ENCODE measurements around the gene TRIM45.

TRIM45 gene

GRCh38 chr1:117087686-117088085 lies 33.9 kb downstream of the TRIM45 start:
- TF ChIP-seq CTCF (IDR thresholded peaks at IDR 0.05; ENCODE audit: extremely low read depth, insufficient read depth, missing control alignments): no peak
- no peak for DNase-seq (ENCODE audit: low spot score)
- in situ Hi-C loops (cut with MboI; ENCODE audit: low pct_unique_long_range_greater_than_20kb, low sequenced_read_pairs, unreplicated experiment): no loop called here

GRCh38 chr1:117084231-117084630 lies 37.3 kb downstream of the TRIM45 start:
- in situ Hi-C loops (cut with MboI; ENCODE audit: low pct_unique_long_range_greater_than_20kb, low sequenced_read_pairs, unreplicated experiment): no loop called here
- DNase-seq (ENCODE audit: low spot score): no peak
- TF ChIP-seq CTCF (IDR thresholded peaks at IDR 0.05; ENCODE audit: extremely low read depth, insufficient read depth, missing control alignments): no peak

GRCh38 chr1:117079737-117080136 lies 41.8 kb downstream of the TRIM45 start:
- in situ Hi-C loops (cut with MboI; ENCODE audit: low pct_unique_long_range_greater_than_20kb, low sequenced_read_pairs, unreplicated experiment): no loop called here
- TF ChIP-seq CTCF (IDR thresholded peaks at IDR 0.05; ENCODE audit: extremely low read depth, insufficient read depth, missing control alignments): no peak
- DNase-seq (ENCODE audit: low spot score): no peak

GRCh38 chr1:117077267-117077666 lies 44.3 kb downstream of the TRIM45 start:
- no peak for TF ChIP-seq CTCF (IDR thresholded peaks at IDR 0.05; ENCODE audit: extremely low read depth, insufficient read depth, missing control alignments)
- DNase-seq (ENCODE audit: low spot score): no peak
- in situ Hi-C loops (cut with MboI; ENCODE audit: low pct_unique_long_range_greater_than_20kb, low sequenced_read_pairs, unreplicated experiment): no loop called here

GRCh38 chr1:117076648-117077047 lies 44.9 kb downstream of the TRIM45 start:
- in situ Hi-C loops (cut with MboI; ENCODE audit: low pct_unique_long_range_greater_than_20kb, low sequenced_read_pairs, unreplicated experiment): no loop called here
- TF ChIP-seq CTCF (IDR thresholded peaks at IDR 0.05; ENCODE audit: extremely low read depth, insufficient read depth, missing control alignments): no peak
- no peak for DNase-seq (ENCODE audit: low spot score)

DNA sequence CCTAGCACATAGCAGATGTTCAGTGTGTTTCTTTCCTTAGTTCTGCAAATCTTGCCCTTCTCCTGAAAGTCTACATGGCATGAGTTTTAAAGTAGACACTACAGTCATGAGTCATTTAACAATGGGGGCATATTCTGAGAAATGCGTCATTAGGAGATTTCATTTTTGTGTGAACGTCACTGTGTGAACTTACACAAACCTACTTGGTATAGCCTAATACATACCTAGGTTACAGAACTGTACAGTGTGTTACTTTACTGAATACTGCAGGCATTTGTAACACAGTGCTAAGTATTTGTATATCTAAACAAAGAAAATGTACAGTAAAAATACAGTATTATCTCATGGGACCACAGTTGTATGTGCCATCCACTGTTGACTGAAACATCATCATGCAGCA lies 51.4 kb downstream of the TRIM45 start:
- in situ Hi-C loops (cut with MboI; ENCODE audit: low pct_unique_long_range_greater_than_20kb, low sequenced_read_pairs, unreplicated experiment): loop anchor here (25.0 kb wide), 1 partner anchor 508 kb away; the partner anchor contains the start of gene CD58
- TF ChIP-seq CTCF (IDR thresholded peaks at IDR 0.05; ENCODE audit: extremely low read depth, insufficient read depth, missing control alignments): no peak
- no peak for DNase-seq (ENCODE audit: low spot score)

Data from GM13977 (cell line).